ENCODE measurements around the gene RBCK1. TPM values are rescaled to one million over a fixed set of nuclear protein-coding genes. Genes with fewer than 3 reads are reported as not detected.
"Not testable (repeated sequence)": the region's sequence is repeated elsewhere in the genome, so short reads cannot be mapped to it uniquely, and the experiment has no call there.

The RBCK1 gene
- total RNA-seq, 4 donors from 2014 or later, result 50.9 to 111 (median 82.1) TPM

GRCh38 chr20:382291-383115 lies 25.6 kb upstream of the RBCK1 start:
- Histone ChIP-seq H3K4me1 (peaks cover 0 to 21% (median 0%) of the 10 kb centered on the region in 3 donors), H3K9me3 (no peaks in the 10 kb centered on the region), H3K27ac (peak overlapping the region in 2 of 4 donors; percentile 56 to 64), H3K27me3 (peaks cover 31% of the 10 kb centered on the region), H3K36me3 (no peaks in the 10 kb centered on the region), H3K4me3 (peak overlapping the region in 1 of 2 donors; percentile 69)
- no peak for TF ChIP-seq EP300 (IDR thresholded peaks at IDR 0.05)
- TF ChIP-seq CTCF (IDR thresholded peaks at IDR 0.05), result no peak
- no peak for TF ChIP-seq POLR2AphosphoS5 (IDR thresholded peaks at IDR 0.05)
- no peak for TF ChIP-seq POLR2A (IDR thresholded peaks at IDR 0.05)
- peak; percentile 19 for ATAC-seq
- 71 to 92% methylated on average over 1 to 2 of the region's 8 CpGs for WGBS, 2 donors (ENCODE audit: low coverage in 1 of 2)

GRCh38 chr20:383889-384288 lies 24.2 kb upstream of the RBCK1 start:
- Histone ChIP-seq H3K9me3 (no peaks in the 10 kb centered on the region), H3K27me3 (peaks cover 29% of the 10 kb centered on the region), H3K27ac (no peak overlapping the region), H3K36me3 (peaks cover 0 to 11% of the 10 kb centered on the region in 2 donors), H3K4me3 (no peak overlapping the region), H3K4me1 (peaks cover 0 to 21% (median 0%) of the 10 kb centered on the region in 3 donors)
- no peak for ATAC-seq
- 88 to 100% methylated on average over 1 to 5 of the region's 5 CpGs for WGBS, 2 donors (ENCODE audit: low coverage in 1 of 2)
- no peak for TF ChIP-seq POLR2A (IDR thresholded peaks at IDR 0.05)
- TF ChIP-seq POLR2AphosphoS5 (IDR thresholded peaks at IDR 0.05), result no peak
- TF ChIP-seq CTCF (IDR thresholded peaks at IDR 0.05), result no peak
- TF ChIP-seq EP300 (IDR thresholded peaks at IDR 0.05), result no peak

GRCh38 chr20:384723-385122 lies 23.4 kb upstream of the RBCK1 start:
- WGBS, 2 donors (ENCODE audit: low coverage in 1 of 2), result 100% methylated on average over 1 of the region's 1 CpG; no CpG with 5 or more reads in 1 of the 2 donors
- TF ChIP-seq EP300 (IDR thresholded peaks at IDR 0.05), result no peak
- TF ChIP-seq POLR2A (IDR thresholded peaks at IDR 0.05), result no peak
- no peak for TF ChIP-seq CTCF (IDR thresholded peaks at IDR 0.05)
- Histone ChIP-seq H3K4me3 (no peak overlapping the region), H3K27me3 (peaks cover 22% of the 10 kb centered on the region), H3K27ac (no peak overlapping the region), H3K36me3 (peaks cover 0 to 20% of the 10 kb centered on the region in 2 donors), H3K4me1 (peaks cover 0 to 21% (median 0%) of the 10 kb centered on the region in 3 donors), H3K9me3 (no peaks in the 10 kb centered on the region)
- ATAC-seq, result no peak

- no peaks in the 10 kb centered on the region for H3K9me3 ChIP-seq
- TF ChIP-seq POLR2AphosphoS5 (IDR thresholded peaks at IDR 0.05) (no peak), CTCF (IDR thresholded peaks at IDR 0.05) (no peak), EP300 (IDR thresholded peaks at IDR 0.05) (no peak), POLR2A (IDR thresholded peaks at IDR 0.05) (no peak)
- ATAC-seq, result no peak
- no peak overlapping the region for H3K27ac ChIP-seq
- H3K4me3 ChIP-seq, result no peak overlapping the region
- peaks cover 0 to 21% (median 0%) of the 10 kb centered on the region in 3 donors for H3K4me1 ChIP-seq
- H3K27me3 ChIP-seq, result peaks cover 19% of the 10 kb centered on the region
- peaks cover 0 to 27% of the 10 kb centered on the region in 2 donors for H3K36me3 ChIP-seq
- 98 to 100% methylated on average over 4 to 5 of the region's 5 CpGs for WGBS, 2 donors (ENCODE audit: low coverage in 1 of 2)
Observed at GRCh38 chr20:385448-385847, 22.7 kb upstream of the RBCK1 start.

GRCh38 chr20:386634-387033 lies 21.5 kb upstream of the RBCK1 start:
- H3K4me1 ChIP-seq, ATAC-seq, H3K4me3 ChIP-seq, H3K9me3 ChIP-seq, H3K27ac ChIP-seq, H3K27me3 ChIP-seq: not testable (repeated sequence)
- H3K36me3 ChIP-seq, result peaks cover 0 to 35% of the 10 kb centered on the region in 2 donors
- WGBS, 2 donors (ENCODE audit: low coverage in 1 of 2), result 100% methylated on average over 2 of the region's 8 CpGs; no CpG with 5 or more reads in 1 of the 2 donors
